ENCODE data around the gene HES1. TPM values are rescaled to one million over a fixed set of nuclear protein-coding genes. Genes with fewer than 3 reads are reported as not detected.
A peak's percentile ranks its signal among the peaks of the same experiment; 100 is the strongest.
"Not testable (repeated sequence)": the region's sequence is repeated elsewhere in the genome, so short reads cannot be mapped to it uniquely, and the experiment has no call there.

HES1 gene
- total and polyA plus RNA-seq, 4 donors, result 16.5 to 70.6 (median 27.5) TPM

GRCh38 chr3:194147679-194148078, 11.7 kb downstream of the HES1 start:
- H3K27me3 ChIP-seq (ENCODE audit: control insufficient read depth in 3 of 3, insufficient read depth in 3 of 3, low read length in 2 of 3), result no peaks in the 10 kb centered on the region
- no peak overlapping the region for H3K9ac ChIP-seq (ENCODE audit: insufficient read depth in 1 of 2, low read length in 2 of 2)
- DNase-seq (no peak), ATAC-seq (ENCODE audit: insufficient read depth, low FRiP score) (no peak)
- 93 to 95% methylated on average over 7 of the region's 7 CpGs for WGBS, 2 donors
- no peaks in the 10 kb centered on the region for H3K36me3 ChIP-seq (ENCODE audit: control insufficient read depth in 4 of 4, insufficient read depth in 4 of 4, low read length in 4 of 4)
- H3K4me1 ChIP-seq (ENCODE audit: control insufficient read depth in 5 of 5, insufficient read depth in 5 of 5, low read length in 5 of 5), result peaks cover 0 to 16% (median 6%) of the 10 kb centered on the region in 5 donors
- no peaks in the 10 kb centered on the region for H3K9me3 ChIP-seq (ENCODE audit: control insufficient read depth in 4 of 4, insufficient read depth in 3 of 4, low read length in 3 of 4)
- TF ChIP-seq CTCF (IDR thresholded peaks at IDR 0.05; ENCODE audit: control extremely low read depth, extremely low read depth), result no peak
- no peak overlapping the region for H3K27ac ChIP-seq (ENCODE audit: low read depth in 1 of 2, low read length in 1 of 2)
- no peak overlapping the region for H3K4me3 ChIP-seq

- no peaks in the 10 kb centered on the region for H3K27me3 ChIP-seq (ENCODE audit: control insufficient read depth in 3 of 3, insufficient read depth in 3 of 3, low read length in 2 of 3)
- no peak for TF ChIP-seq CTCF (IDR thresholded peaks at IDR 0.05; ENCODE audit: control extremely low read depth, extremely low read depth)
- H3K4me3 ChIP-seq, result no peak overlapping the region
- no peak for ATAC-seq (ENCODE audit: insufficient read depth, low FRiP score)
- H3K4me1 ChIP-seq (ENCODE audit: control insufficient read depth in 5 of 5, insufficient read depth in 5 of 5, low read length in 5 of 5), result peaks cover 0 to 10% (median 6%) of the 10 kb centered on the region in 5 donors
- 63 to 75% methylated on average over 7 of the region's 7 CpGs for WGBS, 2 donors
- H3K9me3 ChIP-seq (ENCODE audit: control insufficient read depth in 4 of 4, insufficient read depth in 3 of 4, low read length in 3 of 4), result no peaks in the 10 kb centered on the region
- peak; percentile 50 to 75 (median 56) for DNase-seq
- H3K27ac ChIP-seq (ENCODE audit: low read depth in 1 of 2, low read length in 1 of 2), result no peak overlapping the region
- peak overlapping the region in 1 of 2 donors; percentile 23 for H3K9ac ChIP-seq (ENCODE audit: insufficient read depth in 1 of 2, low read length in 2 of 2)
- no peaks in the 10 kb centered on the region for H3K36me3 ChIP-seq (ENCODE audit: control insufficient read depth in 4 of 4, insufficient read depth in 4 of 4, low read length in 4 of 4)
Observed at GRCh38 chr3:194148383-194148782, 12.4 kb downstream of the HES1 start.

- H3K4me1 ChIP-seq (ENCODE audit: control insufficient read depth in 5 of 5, insufficient read depth in 5 of 5, low read length in 5 of 5), result peaks cover 0 to 8% (median 6%) of the 10 kb centered on the region in 5 donors
- H3K27ac ChIP-seq (ENCODE audit: low read depth in 1 of 2, low read length in 1 of 2), result no peak overlapping the region
- H3K36me3 ChIP-seq (ENCODE audit: control insufficient read depth in 4 of 4, insufficient read depth in 4 of 4, low read length in 4 of 4), result peaks cover 0 to 3% (median 0%) of the 10 kb centered on the region in 4 donors
- ATAC-seq (ENCODE audit: insufficient read depth, low FRiP score), result no peak
- H3K9ac ChIP-seq (ENCODE audit: insufficient read depth in 1 of 2, low read length in 2 of 2), result no peak overlapping the region
- no peaks in the 10 kb centered on the region for H3K27me3 ChIP-seq (ENCODE audit: control insufficient read depth in 3 of 3, insufficient read depth in 3 of 3, low read length in 2 of 3)
- no peak for DNase-seq
- WGBS, 2 donors, result 90 to 93% methylated on average over 8 of the region's 8 CpGs
- TF ChIP-seq CTCF (IDR thresholded peaks at IDR 0.05; ENCODE audit: control extremely low read depth, extremely low read depth), result no peak
- H3K9me3 ChIP-seq (ENCODE audit: control insufficient read depth in 4 of 4, insufficient read depth in 3 of 4, low read length in 3 of 4), result peaks cover 0 to 5% (median 0%) of the 10 kb centered on the region in 4 donors
- H3K4me3 ChIP-seq, result no peak overlapping the region
Observed at GRCh38 chr3:194150252-194150934, 14.4 kb downstream of the HES1 start.

GRCh38 chr3:194150935-194151302, 15.0 kb downstream of the HES1 start:
- H3K4me3 ChIP-seq; H3K9ac ChIP-seq (ENCODE audit: insufficient read depth in 1 of 2, low read length in 2 of 2); H3K36me3 ChIP-seq (ENCODE audit: control insufficient read depth in 4 of 4, insufficient read depth in 4 of 4, low read length in 4 of 4); H3K27ac ChIP-seq (ENCODE audit: low read depth in 1 of 2, low read length in 1 of 2); H3K4me1 ChIP-seq (ENCODE audit: control insufficient read depth in 5 of 5, insufficient read depth in 5 of 5, low read length in 5 of 5); H3K27me3 ChIP-seq (ENCODE audit: control insufficient read depth in 3 of 3, insufficient read depth in 3 of 3, low read length in 2 of 3); H3K9me3 ChIP-seq (ENCODE audit: control insufficient read depth in 4 of 4, insufficient read depth in 3 of 4, low read length in 3 of 4); DNase-seq; ATAC-seq (ENCODE audit: insufficient read depth, low FRiP score): not testable (repeated sequence)
- WGBS, 2 donors, result 77 to 84% methylated on average over 2 of the region's 2 CpGs
